ENCODE data around the gene CYP2C19.
"Not testable (repeated sequence)": the region's sequence is repeated elsewhere in the genome, so short reads cannot be mapped to it uniquely, and the experiment has no call there.

CYP2C19 gene

DNA sequence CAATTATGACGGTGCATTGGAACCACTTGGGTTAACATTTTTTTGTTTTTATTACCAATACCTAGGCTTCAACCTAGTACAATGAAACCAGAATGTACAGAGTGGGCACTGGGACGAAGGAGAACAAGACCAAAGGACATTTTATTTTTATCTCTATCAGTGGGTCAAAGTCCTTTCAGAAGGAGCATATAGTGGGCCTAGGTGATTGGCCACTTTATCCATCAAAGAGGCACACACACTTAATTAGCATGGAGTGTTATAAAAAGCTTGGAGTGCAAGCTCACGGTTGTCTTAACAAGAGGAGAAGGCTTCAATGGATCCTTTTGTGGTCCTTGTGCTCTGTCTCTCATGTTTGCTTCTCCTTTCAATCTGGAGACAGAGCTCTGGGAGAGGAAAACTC is at the start of gene CYP2C19:
Gene CYP2C19, plus strand, starts transcription at position 289 of the 400 bp plus-strand sequence. Its CDS starts 25 bp downstream, at position 314.
- no peak for DNase-seq

DNA sequence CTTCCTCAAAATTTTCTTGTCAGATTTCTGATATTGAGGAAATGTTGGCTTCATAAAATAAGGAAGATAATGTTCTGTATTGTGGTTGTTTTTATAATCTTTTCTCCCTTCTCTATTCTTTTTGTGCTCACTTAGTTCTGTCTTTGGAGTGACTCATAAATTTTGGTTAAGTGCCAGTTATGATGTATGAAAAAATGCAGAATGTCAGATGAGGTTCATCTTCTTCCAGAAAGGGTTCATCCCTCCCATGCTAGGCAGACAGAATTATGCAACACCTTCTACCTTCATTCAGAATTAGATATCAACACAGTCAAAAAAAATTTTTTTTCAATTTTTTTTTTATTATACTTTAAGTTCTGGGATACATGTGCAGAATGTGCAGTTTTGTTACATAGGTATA is 36.6 kb upstream of the CYP2C19 start:
- DNase-seq: no peak

DNA sequence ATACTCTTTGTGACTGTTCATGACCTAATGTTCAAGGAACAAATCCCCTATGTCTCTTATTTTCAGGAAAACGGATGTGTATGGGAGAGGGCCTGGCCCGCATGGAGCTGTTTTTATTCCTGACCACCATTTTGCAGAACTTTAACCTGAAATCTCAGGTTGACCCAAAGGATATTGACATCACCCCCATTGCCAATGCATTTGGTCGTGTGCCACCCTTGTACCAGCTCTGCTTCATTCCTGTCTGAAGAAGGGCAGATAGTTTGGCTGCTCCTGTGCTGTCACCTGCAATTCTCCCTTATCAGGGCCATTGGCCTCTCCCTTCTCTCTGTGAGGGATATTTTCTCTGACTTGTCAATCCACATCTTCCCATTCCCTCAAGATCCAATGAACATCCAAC is 27.3 kb upstream of the CYP2C19 start:
- DNase-seq: no peak

DNA sequence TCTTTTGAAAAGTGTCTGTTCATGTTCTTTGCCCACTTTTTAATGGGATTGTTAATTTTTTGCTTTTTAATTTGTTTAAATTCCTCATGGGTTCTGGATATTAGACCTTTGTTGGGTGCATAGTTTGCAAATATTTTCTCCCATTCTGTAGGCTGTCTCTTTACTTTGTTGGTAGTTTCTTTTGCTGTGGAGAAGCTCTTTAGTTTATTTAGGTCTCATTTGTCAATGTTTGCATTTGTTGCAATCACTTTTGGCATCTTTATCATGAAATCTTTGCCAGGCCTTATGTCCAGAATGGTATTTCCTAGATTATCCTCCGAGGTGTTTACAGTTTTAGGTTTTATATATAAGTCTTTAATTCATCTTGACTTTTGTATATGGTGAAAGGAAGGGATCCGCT is 23.9 kb upstream of the CYP2C19 start:
- no peak for DNase-seq

DNA sequence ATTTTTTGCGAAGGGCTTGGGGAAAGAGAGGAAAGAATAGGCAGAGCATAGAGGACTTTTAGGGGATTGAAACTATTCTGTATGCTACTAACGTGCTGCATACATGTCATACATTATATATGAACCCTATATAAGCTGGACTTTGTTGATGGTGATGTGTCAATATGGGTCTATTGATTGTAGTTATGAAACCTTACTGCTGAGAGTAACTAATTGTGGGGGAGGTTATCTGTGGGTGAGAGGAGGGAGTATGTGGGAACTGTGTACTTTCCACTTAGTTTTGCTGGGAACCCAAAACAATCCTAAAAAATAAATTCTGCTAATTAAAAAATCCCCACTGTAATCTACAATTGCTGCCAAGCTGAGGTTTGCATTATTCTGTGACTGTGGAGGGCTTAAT is 15.3 kb upstream of the CYP2C19 start:
- DNase-seq: no peak

DNA sequence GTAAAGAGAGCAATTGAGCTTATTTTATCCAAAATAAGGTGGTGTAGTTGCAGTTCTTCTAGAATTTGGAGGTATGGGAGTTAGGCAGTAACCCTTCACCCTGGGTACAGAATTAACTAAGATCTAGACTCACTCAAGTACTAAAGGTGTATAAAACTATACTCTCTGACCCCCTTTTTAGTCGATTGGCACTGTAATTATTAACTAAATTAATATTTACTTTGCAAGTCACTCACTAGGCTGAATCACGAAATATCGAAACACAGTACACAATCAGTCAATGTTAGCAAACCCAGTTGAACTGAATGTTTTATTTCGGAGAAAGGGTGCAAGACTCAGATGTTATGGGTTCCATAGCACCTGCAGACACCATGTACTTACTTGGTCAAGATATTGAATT is 14.6 kb upstream of the CYP2C19 start:
- DNase-seq: no peak

DNA sequence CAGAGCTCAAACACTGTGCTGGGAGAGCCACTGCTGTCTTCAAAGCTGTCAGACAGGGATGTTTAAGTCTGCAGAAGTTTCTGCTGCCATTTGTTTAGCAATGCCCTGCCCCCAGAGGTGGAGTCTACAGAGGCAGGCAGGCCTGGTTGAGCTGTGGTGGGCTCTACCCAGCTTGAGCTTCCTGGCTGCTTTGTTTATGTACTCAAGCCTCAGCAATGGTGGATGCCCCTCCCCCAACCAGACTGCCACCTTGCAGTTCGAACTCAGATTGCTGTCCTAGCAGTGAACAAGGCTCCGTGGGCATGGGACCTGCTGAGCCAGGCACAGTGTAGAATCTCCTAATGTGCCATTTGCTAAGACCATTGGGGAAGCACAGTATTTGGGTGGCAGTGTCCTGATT is 4.6 kb upstream of the CYP2C19 start:
- DNase-seq: no peak

DNA sequence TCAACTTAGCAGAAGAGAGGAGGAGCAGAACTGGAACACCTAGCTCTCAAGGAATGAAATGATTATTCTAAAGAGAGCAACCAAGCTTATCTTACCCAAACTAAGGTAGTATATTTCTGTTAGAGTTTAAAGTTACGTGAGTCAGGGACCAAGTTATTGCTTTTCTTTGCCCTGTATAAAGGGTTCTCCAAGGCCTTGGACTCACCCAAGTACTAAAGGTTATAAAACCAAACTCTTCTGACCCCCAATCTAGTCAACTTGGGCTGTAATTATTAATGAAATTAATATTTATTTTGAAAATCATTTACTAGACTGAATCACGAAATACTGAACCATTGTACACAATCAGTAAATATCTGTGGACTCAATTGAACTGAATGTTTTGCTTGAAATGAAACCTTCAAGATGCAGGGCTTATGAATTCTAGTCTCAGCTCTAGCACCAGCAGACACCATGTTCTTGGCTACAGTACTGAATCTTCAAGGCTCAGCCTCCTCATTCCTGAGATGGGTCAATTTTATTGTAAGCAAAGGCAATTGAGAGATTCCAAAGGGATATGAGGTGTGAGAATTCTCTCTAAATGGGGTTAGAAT is 1.8 kb upstream of the CYP2C19 start:
- no peak for DNase-seq

DNA sequence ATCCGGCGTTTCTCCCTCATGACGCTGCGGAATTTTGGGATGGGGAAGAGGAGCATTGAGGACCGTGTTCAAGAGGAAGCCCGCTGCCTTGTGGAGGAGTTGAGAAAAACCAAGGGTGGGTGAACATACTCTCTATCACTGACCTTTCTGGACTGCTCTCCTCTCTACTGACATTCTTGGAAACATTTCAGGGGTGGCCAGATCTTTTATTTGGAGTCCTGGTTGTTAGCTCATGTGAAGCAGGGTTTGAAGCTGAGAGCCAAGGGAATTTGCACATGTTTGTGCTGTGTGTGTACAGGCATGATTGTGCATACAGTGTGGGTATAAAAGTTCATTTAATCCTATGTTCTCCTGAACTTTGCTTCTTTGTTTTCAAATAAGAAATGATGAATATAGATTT is 12.9 kb downstream of the CYP2C19 start:
- not testable (repeated sequence) for DNase-seq

DNA sequence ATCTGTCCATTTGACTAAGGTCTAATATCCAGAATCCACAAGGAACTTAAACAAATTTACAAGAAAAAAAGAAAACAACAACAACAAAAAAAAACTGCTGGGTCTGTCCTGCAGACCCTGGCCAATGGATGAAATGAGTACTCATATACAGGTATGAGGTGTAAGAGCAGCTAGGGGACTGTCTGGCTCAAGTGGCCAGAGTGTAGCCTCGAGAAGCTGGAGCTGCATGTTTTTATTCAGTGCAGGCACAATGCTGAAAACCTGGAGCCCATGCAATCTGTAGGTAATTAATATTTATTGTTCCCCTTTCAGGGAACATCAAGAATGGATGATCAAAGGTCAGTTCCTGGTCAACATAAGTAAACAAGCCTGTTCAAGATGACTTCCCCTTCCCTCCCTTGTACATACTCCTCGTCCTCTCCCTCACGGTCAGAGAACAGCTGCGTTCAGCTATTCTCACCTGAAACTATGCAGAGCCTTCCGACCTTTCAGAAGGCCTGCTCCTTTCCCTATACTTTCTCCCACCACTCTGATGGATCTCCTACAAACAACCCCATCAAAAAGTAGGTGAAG is 15.5 kb downstream of the CYP2C19 start:
- no peak for DNase-seq

DNA sequence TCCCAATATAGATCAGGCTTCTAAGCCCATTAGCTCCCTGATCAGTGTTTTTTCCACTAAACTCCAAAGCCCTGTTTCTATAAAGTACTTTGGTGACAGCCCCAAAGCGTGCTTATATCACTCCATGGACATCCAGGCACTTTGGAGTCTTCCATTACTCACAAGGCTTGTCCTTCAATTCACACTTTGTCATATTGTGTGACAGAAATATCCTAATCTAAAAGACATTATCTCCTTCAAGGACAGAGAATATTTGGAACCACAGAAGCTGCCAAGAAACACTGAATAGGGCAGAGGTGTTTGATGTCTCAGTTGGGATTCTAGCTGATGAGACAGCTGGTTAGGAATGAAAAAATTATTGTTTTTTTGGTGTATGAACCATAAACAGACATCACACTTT is 18.4 kb downstream of the CYP2C19 start:
- no peak for DNase-seq

DNA sequence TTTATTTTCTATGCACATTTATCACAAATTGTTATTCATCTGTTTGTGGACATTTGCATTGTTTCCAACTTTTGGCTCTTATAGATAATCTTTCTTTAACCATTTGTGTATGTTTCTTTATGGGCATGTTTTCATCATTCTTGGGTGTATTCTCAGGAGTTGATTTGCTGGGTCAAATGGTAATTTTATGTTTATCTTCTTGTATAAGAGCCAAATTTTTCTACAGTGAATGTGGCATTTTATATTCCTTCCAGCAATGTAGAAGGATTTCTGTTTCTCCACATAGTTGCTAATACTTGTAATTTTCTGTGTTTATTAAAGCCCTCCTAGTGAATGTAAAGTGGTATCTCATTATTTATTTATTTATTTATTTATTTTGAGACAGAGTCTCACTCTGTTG is 21.8 kb downstream of the CYP2C19 start:
- DNase-seq: no peak

DNA sequence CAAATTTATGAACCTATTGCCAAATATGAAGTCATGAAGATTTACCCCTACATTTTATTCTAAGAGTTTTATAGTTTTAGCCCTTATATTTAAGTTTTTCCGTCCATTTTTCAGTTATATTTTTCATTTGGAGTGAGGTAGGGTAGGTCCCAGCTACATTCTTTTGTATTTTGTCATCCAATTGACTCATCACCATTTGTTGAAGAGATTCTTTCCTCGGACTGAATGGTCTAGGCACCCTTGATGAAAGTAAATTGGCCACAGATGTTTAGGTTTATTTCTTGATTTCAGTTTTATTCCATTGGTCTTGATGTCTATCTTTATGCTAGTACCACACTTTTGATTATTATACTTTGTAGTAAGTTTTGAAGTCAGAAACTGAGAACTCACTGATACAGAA is 22.7 kb downstream of the CYP2C19 start:
- no peak for DNase-seq

DNA sequence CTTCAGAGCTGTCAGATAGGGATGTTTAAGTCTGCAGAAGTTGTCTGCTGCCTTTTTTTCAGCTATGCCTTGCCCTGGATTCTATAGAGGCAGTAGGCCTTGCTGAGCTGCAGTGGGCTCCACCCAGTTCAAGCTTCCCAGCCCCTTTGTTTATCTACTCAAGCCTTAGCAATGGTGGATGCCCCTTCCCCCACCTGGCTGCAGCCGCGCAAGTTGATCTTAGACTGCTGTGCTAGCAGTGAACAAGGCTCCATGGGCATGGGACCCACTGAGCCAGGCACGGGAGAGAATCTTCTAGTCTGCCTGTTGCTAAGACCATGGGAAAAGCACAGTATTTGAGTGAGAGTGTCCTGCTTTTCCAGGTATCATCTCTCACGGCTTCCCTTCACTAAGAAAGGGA is 38.1 kb downstream of the CYP2C19 start:
- DNase-seq: not testable (repeated sequence)

DNA sequence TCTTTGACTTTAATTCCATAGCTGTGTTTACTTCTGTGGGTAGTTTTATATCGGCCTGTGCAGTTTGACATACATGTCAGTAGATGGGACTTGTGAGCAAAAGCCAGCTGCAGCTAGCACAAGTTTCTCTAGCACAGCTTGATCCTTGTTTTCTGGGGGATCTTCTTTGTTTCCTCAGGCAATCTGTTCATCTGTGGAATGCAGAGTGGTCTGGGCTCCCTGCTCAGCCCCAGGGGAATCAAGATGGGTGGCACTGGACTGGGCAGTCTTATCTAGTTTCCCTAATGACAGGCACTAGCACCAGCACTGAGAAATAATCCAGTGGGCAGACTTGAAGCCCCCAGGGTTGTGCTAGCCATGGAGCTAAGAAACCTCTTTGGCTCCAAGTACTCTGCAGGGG is 40.8 kb downstream of the CYP2C19 start:
- DNase-seq: no peak

DNA sequence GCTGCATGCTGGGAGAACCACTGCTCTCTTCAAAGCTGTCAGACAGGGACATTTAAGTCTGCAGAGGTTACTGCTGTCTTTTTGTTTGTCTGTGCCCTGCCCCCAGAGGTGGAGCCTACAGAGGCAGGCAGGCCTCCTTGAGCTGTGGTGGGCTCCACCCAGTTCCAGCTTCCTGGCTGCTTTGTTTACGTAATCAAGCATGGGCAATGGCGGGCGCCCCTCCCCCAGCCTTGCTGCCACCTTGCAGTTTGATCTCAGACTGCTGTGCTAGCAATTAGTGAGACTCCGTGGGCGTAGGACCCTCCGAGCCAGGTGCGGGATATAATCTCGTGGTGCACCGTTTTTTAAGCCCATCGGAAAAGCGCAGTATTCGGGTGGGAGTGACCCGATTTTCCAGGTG is 67.5 kb downstream of the CYP2C19 start:
- DNase-seq: not testable (repeated sequence)

DNA sequence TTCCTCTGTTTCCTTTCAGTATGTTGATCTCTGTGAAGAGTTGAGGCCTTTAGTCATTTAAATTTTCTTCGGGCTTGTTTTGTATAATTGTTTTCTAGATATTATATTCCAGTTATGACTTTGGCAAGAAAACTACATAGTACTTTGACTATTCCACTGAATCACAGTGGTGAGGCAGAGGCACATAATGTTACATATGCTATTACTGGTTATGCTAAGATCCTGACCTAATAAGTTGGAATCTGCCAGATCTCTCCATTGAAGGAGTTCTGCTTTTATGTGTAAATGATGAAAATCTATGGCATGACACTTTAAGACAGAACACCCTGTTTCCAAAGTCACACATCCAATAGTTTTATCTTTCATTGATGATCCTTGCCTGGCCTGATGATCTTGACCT is 83.7 kb downstream of the CYP2C19 start:
- no peak for DNase-seq

DNA sequence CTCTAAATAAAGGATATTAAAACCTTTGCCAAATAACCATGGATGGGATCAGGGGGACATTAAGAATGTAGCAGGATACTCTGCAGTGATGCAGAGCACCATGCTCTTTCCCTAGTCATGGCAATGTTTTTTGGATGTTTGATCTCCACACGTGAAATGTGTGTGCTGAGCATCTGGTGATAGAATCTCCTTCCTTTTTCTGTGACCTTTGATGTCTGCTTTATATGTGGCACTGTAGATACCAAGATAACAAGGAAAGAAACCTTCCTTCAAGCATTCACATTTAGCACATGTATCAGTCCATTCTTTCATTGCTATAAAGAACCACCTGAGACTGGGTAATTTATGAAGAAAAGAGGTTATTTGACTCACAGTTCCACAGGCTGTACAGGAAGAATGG is 88.3 kb downstream of the CYP2C19 start:
- DNase-seq: no peak

DNA sequence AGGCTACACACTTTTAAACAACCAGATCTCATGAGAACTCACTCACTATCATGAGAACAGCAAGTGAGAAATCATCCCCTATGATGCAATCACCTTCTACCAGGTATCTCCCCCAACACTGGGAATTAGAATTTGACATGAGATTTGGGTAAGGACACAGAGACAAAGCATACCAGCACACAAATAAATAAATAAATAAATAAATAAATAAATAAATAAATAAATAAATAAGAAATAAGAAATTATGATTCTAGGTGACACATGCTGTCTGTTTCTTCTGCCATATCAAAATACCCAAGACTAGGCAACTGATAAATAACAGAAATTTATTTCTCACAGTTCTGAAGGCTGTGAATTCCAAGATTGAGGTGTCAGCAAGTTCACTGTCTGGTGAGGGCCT is 88.8 kb downstream of the CYP2C19 start:
- DNase-seq: no peak

DNA sequence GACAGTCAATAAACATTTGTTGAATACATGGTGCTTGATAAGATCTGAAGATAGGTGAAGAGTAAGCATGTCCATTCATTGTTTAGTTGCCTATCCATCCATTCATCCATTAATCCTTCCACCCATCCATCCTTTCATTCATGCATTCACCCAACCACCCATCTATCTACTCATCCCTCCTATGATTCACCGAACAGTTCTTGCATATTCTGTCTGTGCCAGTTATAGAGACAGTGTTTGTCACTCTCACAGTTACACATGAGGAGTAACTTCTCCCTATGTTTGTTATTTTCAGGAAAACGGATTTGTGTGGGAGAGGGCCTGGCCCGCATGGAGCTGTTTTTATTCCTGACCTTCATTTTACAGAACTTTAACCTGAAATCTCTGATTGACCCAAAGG is 90.0 kb downstream of the CYP2C19 start:
- DNase-seq: no peak

DNA sequence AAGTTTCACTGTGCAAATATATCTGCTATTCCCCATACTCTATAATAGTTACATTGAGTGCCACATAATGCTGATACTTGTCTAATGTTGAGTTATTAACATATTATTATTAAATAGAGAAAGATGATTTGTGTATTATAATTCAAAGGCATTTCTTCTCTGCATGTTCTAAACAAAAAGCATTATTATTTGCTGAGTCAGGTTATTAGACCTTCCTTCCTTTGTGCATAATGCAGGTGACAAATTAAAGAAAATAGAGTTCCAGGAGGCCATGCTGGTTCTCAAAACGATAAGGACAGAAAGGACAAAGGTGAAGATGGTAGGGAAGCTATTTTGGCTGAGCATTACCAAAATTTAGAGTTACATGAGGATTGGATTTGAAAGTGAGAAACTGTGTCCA is 90.6 kb downstream of the CYP2C19 start:
- no peak for DNase-seq

DNA sequence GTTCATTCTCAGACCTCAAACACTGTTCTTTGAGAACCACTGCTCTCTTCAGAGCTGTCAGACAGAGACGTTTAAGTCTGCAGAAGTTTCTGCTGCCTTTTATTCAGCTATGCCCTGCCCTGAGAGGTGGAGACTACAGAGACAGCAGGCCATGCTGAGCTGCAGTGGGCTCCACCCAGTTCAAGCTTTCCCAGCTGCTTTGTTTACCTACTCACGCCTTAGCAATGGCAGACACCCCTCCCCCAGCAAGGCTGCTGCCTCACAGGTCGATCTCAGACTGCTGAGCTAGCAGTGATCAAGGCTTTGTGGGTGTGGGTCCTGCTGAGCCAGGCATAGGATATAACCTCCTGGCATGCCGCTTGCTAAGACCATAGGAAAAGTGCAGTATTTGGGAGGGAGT is 95.5 kb downstream of the CYP2C19 start:
- DNase-seq: no peak

DNA sequence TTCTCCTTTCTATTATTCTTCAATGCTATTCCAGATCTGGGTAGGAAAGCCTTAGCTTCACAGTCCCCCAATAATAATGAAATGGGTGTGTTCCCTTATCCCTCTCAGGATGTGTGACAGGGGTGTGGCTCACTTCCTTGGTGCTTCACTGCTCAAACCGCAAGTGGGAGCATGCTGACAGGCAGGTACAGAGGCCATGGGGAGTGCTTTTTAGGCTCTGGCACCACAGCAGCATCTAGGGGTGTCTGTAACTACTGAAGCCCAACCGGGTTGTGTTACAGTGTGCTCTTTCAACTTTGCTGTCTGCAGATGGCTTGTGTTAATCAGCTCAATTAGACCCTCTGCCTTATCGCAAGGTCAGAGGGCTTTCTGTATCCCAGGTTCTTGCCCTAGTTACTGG is 96.6 kb downstream of the CYP2C19 start:
- DNase-seq: no peak

DNA sequence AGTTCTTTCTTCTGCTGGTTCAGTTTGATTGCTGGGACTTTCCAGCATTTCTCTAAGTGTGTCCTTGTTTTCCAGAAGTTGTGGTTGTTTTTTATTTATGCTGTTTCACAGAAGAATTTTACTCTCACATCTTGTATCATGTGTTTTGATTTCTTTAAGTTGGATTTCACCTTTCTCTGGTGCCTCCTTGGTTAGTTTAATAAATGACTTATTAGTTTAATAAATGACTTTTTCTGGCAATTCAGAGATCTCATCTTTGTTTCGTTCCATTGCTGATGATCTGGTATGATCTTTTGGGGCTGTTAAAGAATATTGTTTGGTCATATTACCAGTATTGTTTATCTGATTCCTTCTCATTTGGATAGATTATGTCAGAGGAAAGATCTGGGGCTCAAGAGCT is 116.2 kb downstream of the CYP2C19 start:
- no peak for DNase-seq

DNA sequence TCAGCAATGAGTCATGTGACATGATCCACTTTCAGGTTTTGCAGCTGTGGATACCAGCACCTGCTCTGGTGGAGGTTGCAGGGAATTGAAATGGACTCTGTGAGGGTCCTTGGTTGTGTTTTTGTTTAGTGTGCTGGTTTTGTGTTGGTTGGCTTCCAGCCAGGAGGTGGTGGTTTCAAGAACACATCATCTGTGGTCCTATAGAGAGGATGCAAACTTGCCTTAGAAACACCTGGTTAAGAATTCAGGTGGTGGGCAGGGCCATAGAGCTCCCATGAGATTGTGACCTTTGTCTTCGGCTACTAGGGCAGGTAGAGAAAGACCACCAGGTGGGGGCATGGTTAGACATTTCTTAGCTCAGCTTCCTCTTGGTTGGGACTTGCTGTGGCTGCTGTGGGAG is 116.7 kb downstream of the CYP2C19 start:
- no peak for DNase-seq

DNA sequence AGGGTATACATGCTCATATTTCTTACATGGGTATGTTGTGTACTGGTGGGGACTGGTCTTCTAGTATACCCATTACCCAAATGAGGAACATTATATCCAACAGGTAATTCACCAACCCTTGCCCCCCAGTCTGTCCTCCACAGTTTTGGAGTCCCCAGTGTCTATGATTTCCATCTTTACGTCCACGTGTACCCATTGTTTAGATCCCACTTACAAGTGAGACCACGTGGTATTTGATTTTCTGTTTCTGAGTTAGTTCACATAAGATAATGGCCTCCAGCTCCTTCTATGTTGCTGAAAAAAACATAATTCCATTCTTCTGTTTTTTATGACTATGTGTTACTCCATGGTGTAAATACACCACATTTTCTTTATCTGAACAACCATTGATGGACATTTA is 126.6 kb downstream of the CYP2C19 start:
- no peak for DNase-seq

All from NCI-H1436 treated with DMSO at 0.1 percent for 48 hours (cell line).